ENCODE data around the gene HIVEP3. TPM values are rescaled to one million over a fixed set of nuclear protein-coding genes. Genes with fewer than 3 reads are reported as not detected.

HIVEP3 gene
- total RNA-seq, 1 donor from 2014 or later, result 8.9 TPM

DNA sequence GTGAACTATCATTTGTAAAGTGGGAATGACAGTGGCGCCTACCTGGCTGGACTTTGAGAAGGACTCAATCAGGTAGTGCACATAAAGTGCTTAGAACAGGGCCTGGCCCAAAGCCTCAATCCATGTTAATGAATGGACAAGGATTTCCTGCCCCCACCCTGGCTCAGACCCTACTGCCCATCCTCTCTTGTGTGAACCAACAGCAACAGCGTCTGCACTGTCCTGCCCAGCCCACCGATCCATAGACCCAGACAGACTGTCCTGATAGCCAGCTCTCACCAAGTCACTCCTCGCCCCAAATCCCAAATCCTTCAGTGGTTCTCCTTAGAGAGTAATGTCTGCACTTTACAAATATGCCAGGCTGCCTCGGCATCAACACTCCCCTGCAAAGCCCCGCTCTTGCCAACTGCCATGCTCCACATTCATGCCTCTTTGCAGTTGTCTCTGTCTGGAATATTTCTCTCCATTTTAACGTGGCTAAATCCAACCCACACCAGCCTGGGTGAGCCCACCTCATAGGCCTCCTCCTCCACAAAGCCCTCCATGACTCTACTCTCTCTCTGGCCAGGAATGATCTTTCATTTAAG lies 276.7 kb downstream of the HIVEP3 start:
- Histone ChIP-seq H3K4me1 (ENCODE audit: insufficient read depth, low read length) (peaks cover 19% of the 10 kb centered on the region), H3K4me3 (ENCODE audit: insufficient read depth, low read depth, low read length) (no peak overlapping the region), H3K27ac (ENCODE audit: low read depth, low read length) (no peak overlapping the region), H3K27me3 (ENCODE audit: insufficient read depth, low read length) (no peaks in the 10 kb centered on the region), H2AFZ (ENCODE audit: low read depth, low read length) (no peak overlapping the region), H3K79me2 (ENCODE audit: insufficient read depth, low read length) (peaks cover 68% of the 10 kb centered on the region), H4K20me1 (ENCODE audit: insufficient read depth, low read length) (peaks cover 34% of the 10 kb centered on the region), H3K4me2 (ENCODE audit: low read length) (no peak overlapping the region), H3K36me3 (ENCODE audit: insufficient read depth, low read length) (no peaks in the 10 kb centered on the region), H3K9me3 (ENCODE audit: insufficient read depth, low read depth, low read length) (no peaks in the 10 kb centered on the region), H3K9ac (ENCODE audit: low read length) (no peak overlapping the region)
- Mint-ChIP-seq H3K4me3 (ENCODE audit: unreplicated experiment) (no peak overlapping the region), H3K27me3 (ENCODE audit: low read depth, unreplicated experiment) (peaks cover 6% of the 10 kb centered on the region), H3K4me1 (ENCODE audit: low read depth, unreplicated experiment) (peaks cover 18% of the 10 kb centered on the region), H3K27ac (ENCODE audit: unreplicated experiment) (no peak overlapping the region), H3K9me3 (ENCODE audit: unreplicated experiment) (no peaks in the 10 kb centered on the region), H3K36me3 (ENCODE audit: low read depth, unreplicated experiment) (peaks cover 1% of the 10 kb centered on the region)
- no peak for FAIRE-seq
- DNase-seq (ENCODE audit: low read depth), result no peak
- TF ChIP-seq CTCF (IDR thresholded peaks at IDR 0.05; ENCODE audit: insufficient read depth, low read depth, low read length) (no peak), EZH2 (IDR thresholded peaks at IDR 0.05; ENCODE audit: insufficient read depth, low read length) (no peak)

GRCh38 chr1:41641475-41641814 lies 277.3 kb downstream of the HIVEP3 start:
- no peak overlapping the region for H2AFZ ChIP-seq (ENCODE audit: low read depth, low read length)
- Mint-ChIP-seq H3K9me3 (ENCODE audit: unreplicated experiment) (no peaks in the 10 kb centered on the region), H3K4me3 (ENCODE audit: unreplicated experiment) (no peak overlapping the region), H3K4me1 (ENCODE audit: low read depth, unreplicated experiment) (peaks cover 19% of the 10 kb centered on the region), H3K27me3 (ENCODE audit: low read depth, unreplicated experiment) (peaks cover 4% of the 10 kb centered on the region), H3K36me3 (ENCODE audit: low read depth, unreplicated experiment) (no peaks in the 10 kb centered on the region), H3K27ac (ENCODE audit: unreplicated experiment) (no peak overlapping the region)
- no peak overlapping the region for H3K4me3 ChIP-seq (ENCODE audit: insufficient read depth, low read depth, low read length)
- H3K27me3 ChIP-seq (ENCODE audit: insufficient read depth, low read length), result no peaks in the 10 kb centered on the region
- peaks cover 65% of the 10 kb centered on the region for H3K79me2 ChIP-seq (ENCODE audit: insufficient read depth, low read length)
- no peak overlapping the region for H3K27ac ChIP-seq (ENCODE audit: low read depth, low read length)
- TF ChIP-seq EZH2 (IDR thresholded peaks at IDR 0.05; ENCODE audit: insufficient read depth, low read length) (no peak), CTCF (IDR thresholded peaks at IDR 0.05; ENCODE audit: insufficient read depth, low read depth, low read length) (no peak)
- no peaks in the 10 kb centered on the region for H3K9me3 ChIP-seq (ENCODE audit: insufficient read depth, low read depth, low read length)
- FAIRE-seq (no peak), DNase-seq (ENCODE audit: low read depth) (no peak)
- H3K9ac ChIP-seq (ENCODE audit: low read length), result no peak overlapping the region
- peaks cover 19% of the 10 kb centered on the region for H3K4me1 ChIP-seq (ENCODE audit: insufficient read depth, low read length)
- H3K36me3 ChIP-seq (ENCODE audit: insufficient read depth, low read length), result no peaks in the 10 kb centered on the region
- no peak overlapping the region for H3K4me2 ChIP-seq (ENCODE audit: low read length)
- H4K20me1 ChIP-seq (ENCODE audit: insufficient read depth, low read length), result peaks cover 28% of the 10 kb centered on the region

GRCh38 chr1:41640756-41641474 lies 277.8 kb downstream of the HIVEP3 start:
- peaks cover 19% of the 10 kb centered on the region for H3K4me1 Mint-ChIP-seq (ENCODE audit: low read depth, unreplicated experiment)
- H3K4me2 ChIP-seq (ENCODE audit: low read length), result no peak overlapping the region
- H3K27ac ChIP-seq (ENCODE audit: low read depth, low read length), result no peak overlapping the region
- DNase-seq (ENCODE audit: low read depth) (no peak), FAIRE-seq (no peak)
- no peak overlapping the region for H3K4me3 Mint-ChIP-seq (ENCODE audit: unreplicated experiment)
- no peak overlapping the region for H3K4me3 ChIP-seq (ENCODE audit: insufficient read depth, low read depth, low read length)
- H3K9me3 Mint-ChIP-seq (ENCODE audit: unreplicated experiment), result no peaks in the 10 kb centered on the region
- TF ChIP-seq EZH2 (IDR thresholded peaks at IDR 0.05; ENCODE audit: insufficient read depth, low read length), result no peak
- H3K27me3 ChIP-seq (ENCODE audit: insufficient read depth, low read length), result no peaks in the 10 kb centered on the region
- peaks cover 19% of the 10 kb centered on the region for H3K4me1 ChIP-seq (ENCODE audit: insufficient read depth, low read length)
- H3K27me3 Mint-ChIP-seq (ENCODE audit: low read depth, unreplicated experiment), result peaks cover 1% of the 10 kb centered on the region
- no peaks in the 10 kb centered on the region for H3K36me3 ChIP-seq (ENCODE audit: insufficient read depth, low read length)
- no peaks in the 10 kb centered on the region for H3K36me3 Mint-ChIP-seq (ENCODE audit: low read depth, unreplicated experiment)
- H2AFZ ChIP-seq (ENCODE audit: low read depth, low read length), result no peak overlapping the region
- H3K9ac ChIP-seq (ENCODE audit: low read length), result no peak overlapping the region
- no peaks in the 10 kb centered on the region for H3K9me3 ChIP-seq (ENCODE audit: insufficient read depth, low read depth, low read length)
- peaks cover 23% of the 10 kb centered on the region for H4K20me1 ChIP-seq (ENCODE audit: insufficient read depth, low read length)
- H3K79me2 ChIP-seq (ENCODE audit: insufficient read depth, low read length), result peaks cover 65% of the 10 kb centered on the region
- no peak overlapping the region for H3K27ac Mint-ChIP-seq (ENCODE audit: unreplicated experiment)

Data from astrocyte (in vitro differentiated cells and primary cell).